Suprapubic skin (tissue), 4 donors: ENCODE data around the gene SRRM2. TPM values are rescaled to one million over a fixed set of nuclear protein-coding genes. Genes with fewer than 3 reads are reported as not detected.
A peak's percentile ranks its signal among the peaks of the same experiment; 100 is the strongest.

Source experiments
- DNase-seq, 2 donors: peaks; one replicate each; pipeline ENCODE4 v3.0.0-alpha.2; 2019; ENCODE audit warnings: low spot score in 2 of 2
- H3K27ac ChIP-seq: fragments of 200-600 bp; sonication (generic); one replicate; pipeline ENCODE4 v1.5.1; 2019
- H3K27me3 ChIP-seq: fragments of 200-600 bp; sonication (generic); one replicate; pipeline ENCODE4 v1.5.1; 2019
- H3K36me3 ChIP-seq: fragments of 200-600 bp; sonication (generic); one replicate; pipeline ENCODE4 v1.5.1; 2019
- H3K4me1 ChIP-seq: fragments of 200-600 bp; sonication (generic); one replicate; pipeline ENCODE4 v1.5.1; 2019
- H3K4me3 ChIP-seq: fragments of 200-600 bp; sonication (generic); one replicate; pipeline ENCODE4 v1.5.1; 2019; ENCODE audit warnings: mild to moderate bottlenecking
- H3K9me3 ChIP-seq: fragments of 200-600 bp; sonication (generic); one replicate; pipeline ENCODE4 v1.5.1; 2019
- EP300 ChIP-seq: sonication (generic); formaldehyde crosslinking; IDR thresholded peaks from one replicate; pipeline ENCODE4 v1.6.1; 2017; ENCODE audit warnings: antibody characterized with exemption
- POLR2A ChIP-seq, 2 donors: fragments of 450-650 bp; IDR thresholded peaks; one replicate each; pipeline ENCODE4 v1.6.1; 2017; ENCODE audit warnings: antibody characterized with exemption in 2 of 2, mild to moderate bottlenecking in 2 of 2, moderate library complexity in 2 of 2
- POLR2AphosphoS5 ChIP-seq, 3 donors: sonication (generic); formaldehyde crosslinking; IDR thresholded peaks; one replicate each; pipeline ENCODE4 v1.6.1; 2017; ENCODE audit warnings: antibody characterized with exemption in 3 of 3
- WGBS: methylation state at CpG from one replicate; pipeline ENCODE4 v1.1.5; 2018; 5-methylcytosine and 5-hydroxymethylcytosine counted together
- total RNA-seq, 4 donors: library from RNA; depleted of rRNA; stranded (reverse); fragments of >200 nt; gene quantifications; one replicate each; pipeline ENCODE4 v1.1.0, GENCODE V29; 2016
- TF ChIP-seq, protein P1 (sequence below), 2 donors: fragments of 200-600 bp in 1 of 2; fragments of 450-650 bp in 1 of 2; sonication (generic) in 1 of 2; IDR thresholded peaks; one replicate each; pipeline ENCODE4 v1.5.1; 2016 to 2019; ENCODE audit warnings: antibody characterized with exemption in 2 of 2, mild to moderate bottlenecking in 1 of 2, moderate library complexity in 1 of 2

The SRRM2 gene
- total RNA-seq, 4 donors from 2014 or later, result 484 to 1,595 (median 654) TPM

DNA sequence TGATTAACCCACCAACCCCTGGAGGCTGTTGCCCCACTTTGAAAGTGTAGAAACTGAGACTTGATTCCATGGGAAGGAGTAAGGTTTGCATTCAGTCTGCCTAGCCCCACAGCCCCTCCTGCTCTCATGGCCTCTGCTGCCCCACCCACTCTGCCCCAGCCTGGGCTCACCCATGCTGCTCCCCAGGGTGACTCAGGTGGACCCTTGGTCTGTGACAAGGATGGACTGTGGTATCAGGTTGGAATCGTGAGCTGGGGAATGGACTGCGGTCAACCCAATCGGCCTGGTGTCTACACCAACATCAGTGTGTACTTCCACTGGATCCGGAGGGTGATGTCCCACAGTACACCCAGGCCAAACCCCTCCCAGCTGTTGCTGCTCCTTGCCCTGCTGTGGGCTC lies 52.3 kb downstream of the SRRM2 start:
- H3K4me3 ChIP-seq, result no peak overlapping the region
- peak; percentile 28 to 32 for DNase-seq
- TF ChIP-seq POLR2A (IDR thresholded peaks at IDR 0.05), result no peak
- TF ChIP-seq POLR2AphosphoS5 (IDR thresholded peaks at IDR 0.05), result no peak
- TF ChIP-seq, protein P1, sequence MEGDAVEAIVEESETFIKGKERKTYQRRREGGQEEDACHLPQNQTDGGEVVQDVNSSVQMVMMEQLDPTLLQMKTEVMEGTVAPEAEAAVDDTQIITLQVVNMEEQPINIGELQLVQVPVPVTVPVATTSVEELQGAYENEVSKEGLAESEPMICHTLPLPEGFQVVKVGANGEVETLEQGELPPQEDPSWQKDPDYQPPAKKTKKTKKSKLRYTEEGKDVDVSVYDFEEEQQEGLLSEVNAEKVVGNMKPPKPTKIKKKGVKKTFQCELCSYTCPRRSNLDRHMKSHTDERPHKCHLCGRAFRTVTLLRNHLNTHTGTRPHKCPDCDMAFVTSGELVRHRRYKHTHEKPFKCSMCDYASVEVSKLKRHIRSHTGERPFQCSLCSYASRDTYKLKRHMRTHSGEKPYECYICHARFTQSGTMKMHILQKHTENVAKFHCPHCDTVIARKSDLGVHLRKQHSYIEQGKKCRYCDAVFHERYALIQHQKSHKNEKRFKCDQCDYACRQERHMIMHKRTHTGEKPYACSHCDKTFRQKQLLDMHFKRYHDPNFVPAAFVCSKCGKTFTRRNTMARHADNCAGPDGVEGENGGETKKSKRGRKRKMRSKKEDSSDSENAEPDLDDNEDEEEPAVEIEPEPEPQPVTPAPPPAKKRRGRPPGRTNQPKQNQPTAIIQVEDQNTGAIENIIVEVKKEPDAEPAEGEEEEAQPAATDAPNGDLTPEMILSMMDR (IDR thresholded peaks at IDR 0.05), result no peak
- TF ChIP-seq EP300, result no peak
- no peaks in the 10 kb centered on the region for H3K4me1 ChIP-seq
- WGBS, result 88% methylated on average over 4 of the region's 4 CpGs
- no peak overlapping the region for H3K27ac ChIP-seq
- no peaks in the 10 kb centered on the region for H3K36me3 ChIP-seq
- no peaks in the 10 kb centered on the region for H3K9me3 ChIP-seq
- H3K27me3 ChIP-seq, result peaks cover 10% of the 10 kb centered on the region

DNA sequence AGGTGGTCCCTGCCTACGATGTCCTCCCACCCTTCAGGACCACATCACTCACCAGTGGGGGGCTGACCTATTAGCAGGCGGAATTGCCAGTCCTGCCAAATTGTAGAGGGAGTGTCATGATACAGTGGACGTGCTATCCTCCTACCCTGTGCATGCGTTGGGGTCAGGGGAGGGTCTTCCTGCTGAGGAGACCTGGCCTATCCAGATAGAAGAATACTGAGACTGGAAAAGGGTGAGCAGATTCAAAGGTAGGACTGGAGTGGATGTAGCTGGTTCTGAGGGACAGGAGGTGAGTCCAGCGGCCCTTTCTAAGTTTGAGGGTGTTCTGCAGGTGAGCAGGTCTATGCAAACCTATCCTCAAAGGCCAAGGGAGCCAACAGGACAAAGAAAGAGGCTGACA lies 53.8 kb downstream of the SRRM2 start:
- peak in 1 of 2 donors; percentile 18 for DNase-seq
- Histone ChIP-seq H3K9me3 (no peaks in the 10 kb centered on the region), H3K27me3 (peaks cover 16% of the 10 kb centered on the region), H3K4me1 (no peaks in the 10 kb centered on the region), H3K36me3 (no peaks in the 10 kb centered on the region), H3K4me3 (no peak overlapping the region), H3K27ac (no peak overlapping the region)
- WGBS, result 84% methylated on average over 5 of the region's 5 CpGs
- TF ChIP-seq POLR2AphosphoS5 (IDR thresholded peaks at IDR 0.05) (no peak), EP300 (no peak), POLR2A (IDR thresholded peaks at IDR 0.05) (no peak)
- TF ChIP-seq, protein P1 (IDR thresholded peaks at IDR 0.05), result no peak

DNA sequence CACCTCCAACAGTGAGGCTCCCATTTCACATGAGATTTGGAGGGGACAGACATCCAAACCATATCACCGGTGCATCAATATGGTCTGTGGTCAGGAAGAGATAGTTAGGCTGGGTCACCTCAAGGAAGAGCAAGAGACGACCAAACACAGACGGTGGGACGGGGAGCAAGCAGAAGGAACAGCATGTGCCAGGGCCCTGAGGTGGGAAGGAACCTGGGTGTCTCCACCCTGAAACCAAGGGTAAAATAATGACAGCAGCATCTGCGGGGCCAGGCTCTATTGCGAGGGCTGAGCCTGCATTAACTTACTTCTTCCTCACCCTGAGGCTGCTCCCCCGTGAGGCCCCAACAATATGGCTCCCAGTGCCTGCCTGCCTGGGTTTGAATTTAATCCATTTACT lies 55.7 kb downstream of the SRRM2 start:
- peaks cover 10% of the 10 kb centered on the region for H3K4me1 ChIP-seq
- 79% methylated on average over 7 of the region's 7 CpGs for WGBS
- no peak overlapping the region for H3K4me3 ChIP-seq
- H3K36me3 ChIP-seq, result no peaks in the 10 kb centered on the region
- H3K27me3 ChIP-seq, result peaks cover 28% of the 10 kb centered on the region
- peak in 1 of 2 donors; percentile 15 for DNase-seq
- no peak overlapping the region for H3K27ac ChIP-seq
- no peak for TF ChIP-seq EP300
- no peak for TF ChIP-seq POLR2A (IDR thresholded peaks at IDR 0.05)
- no peak for TF ChIP-seq POLR2AphosphoS5 (IDR thresholded peaks at IDR 0.05)
- TF ChIP-seq, protein P1 (IDR thresholded peaks at IDR 0.05), result no peak
- no peaks in the 10 kb centered on the region for H3K9me3 ChIP-seq

DNA sequence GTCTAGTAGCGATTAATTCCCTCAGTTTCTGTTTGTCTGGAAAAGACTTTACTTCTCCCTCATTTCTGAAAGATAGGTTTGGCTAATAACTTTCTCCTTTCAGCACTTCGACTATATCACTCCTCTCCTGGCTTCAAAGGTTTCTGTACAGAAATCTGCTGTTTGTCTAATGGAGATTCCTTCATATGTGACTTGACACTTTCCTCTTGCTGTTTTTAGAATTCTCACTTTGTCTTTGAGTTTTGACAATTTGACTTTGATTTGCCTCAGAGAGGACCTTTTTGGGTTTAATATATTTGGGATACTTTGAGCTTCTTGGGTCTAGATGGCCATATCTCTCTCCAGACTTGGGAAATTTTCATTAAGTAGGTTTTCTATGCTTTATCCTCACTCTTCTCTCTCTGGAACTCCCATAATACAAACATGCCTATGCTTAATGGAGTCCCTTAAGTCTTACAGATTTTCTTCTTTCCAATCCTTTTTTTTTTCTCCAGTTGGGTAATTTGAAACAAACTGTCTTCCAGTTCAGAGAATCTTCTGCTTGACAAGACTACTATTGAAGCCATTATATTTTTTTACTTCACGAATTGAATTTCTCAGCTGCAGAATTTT lies 56.8 kb downstream of the SRRM2 start:
- no peak for DNase-seq
- WGBS, result 83% methylated on average over 3 of the region's 3 CpGs
- peaks cover 28% of the 10 kb centered on the region for H3K27me3 ChIP-seq

DNA sequence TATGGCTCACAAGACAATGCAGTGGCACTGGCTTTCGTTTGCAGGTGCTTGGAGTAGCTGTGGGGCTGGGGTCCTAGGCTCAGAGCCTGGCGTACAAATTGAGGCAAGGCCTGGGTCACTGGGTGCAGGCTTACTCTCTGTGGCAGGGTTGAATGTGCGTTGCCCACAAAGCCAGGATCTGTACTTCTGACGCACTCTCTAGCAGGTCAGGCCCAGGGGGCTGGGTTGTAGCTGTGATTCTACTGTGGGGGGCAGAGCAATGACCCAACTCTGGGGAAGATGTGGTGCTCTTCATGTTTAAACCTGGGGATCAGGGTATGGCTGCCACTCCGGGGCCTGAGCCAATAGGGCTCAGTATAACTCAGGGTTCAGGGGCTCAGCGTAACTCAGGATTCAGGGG lies 58.2 kb downstream of the SRRM2 start:
- Histone ChIP-seq H3K4me1 (peaks cover 10% of the 10 kb centered on the region), H3K27ac (no peak overlapping the region), H3K36me3 (no peaks in the 10 kb centered on the region), H3K9me3 (no peaks in the 10 kb centered on the region), H3K27me3 (peaks cover 34% of the 10 kb centered on the region), H3K4me3 (no peak overlapping the region)
- peak; percentile 18 to 71 for DNase-seq
- TF ChIP-seq, protein P1 (IDR thresholded peaks at IDR 0.05), result no peak
- no peak for TF ChIP-seq EP300
- TF ChIP-seq POLR2A (IDR thresholded peaks at IDR 0.05), result no peak
- no peak for TF ChIP-seq POLR2AphosphoS5 (IDR thresholded peaks at IDR 0.05)
- WGBS, result 96% methylated on average over 3 of the region's 6 CpGs

More for the DNA sequence above, 56.8 kb downstream of the SRRM2 start:
- no peak overlapping the region for H3K4me3 ChIP-seq
- H3K36me3 ChIP-seq, result no peaks in the 10 kb centered on the region
- H3K4me1 ChIP-seq, result peaks cover 10% of the 10 kb centered on the region
- no peaks in the 10 kb centered on the region for H3K9me3 ChIP-seq
- no peak for TF ChIP-seq EP300
- no peak overlapping the region for H3K27ac ChIP-seq
